Measurements from ENCODE around the gene IQSEC1. TPM values are rescaled to one million over a fixed set of nuclear protein-coding genes. Genes with fewer than 3 reads are reported as not detected.

The IQSEC1 gene
- total and polyA plus RNA-seq, 9 of the 15 experiments (the other 6 are each of a cell fraction or from before 2014, with no cell fraction given): 0.56 to 39.0 (median 6.8) TPM

DNA sequence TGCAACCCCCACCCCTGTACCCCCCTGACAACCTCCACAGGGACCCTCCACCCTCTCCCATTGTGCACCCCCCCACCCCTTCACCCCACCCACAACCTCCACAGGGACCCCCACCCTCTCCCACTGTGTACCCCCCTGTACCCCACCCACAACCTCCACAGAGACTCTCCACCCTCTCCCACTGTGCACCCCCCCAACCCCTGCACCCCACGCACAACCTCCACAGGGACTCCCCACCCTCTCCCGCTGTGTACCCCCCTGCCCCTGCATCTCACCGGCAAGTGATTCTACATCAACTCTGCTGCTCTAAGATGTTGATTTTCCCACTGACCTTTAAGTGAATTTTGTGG, 180.4 kb downstream of the IQSEC1 start:
- no peak for DNase-seq (ENCODE audit: extremely low read depth in 1 of 4, low spot score in 3 of 4)
- H3K27ac ChIP-seq (ENCODE audit: extremely low read depth, low read depth, low read length): no peak overlapping the region
- no peak for TF ChIP-seq EZH2 (IDR thresholded peaks at IDR 0.05; ENCODE audit: borderline replicate concordance, low read depth, low read length)
- TF ChIP-seq, protein P1, sequence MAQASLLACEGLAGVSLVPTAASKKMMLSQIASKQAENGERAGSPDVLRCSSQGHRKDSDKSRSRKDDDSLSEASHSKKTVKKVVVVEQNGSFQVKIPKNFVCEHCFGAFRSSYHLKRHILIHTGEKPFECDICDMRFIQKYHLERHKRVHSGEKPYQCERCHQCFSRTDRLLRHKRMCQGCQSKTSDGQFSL (CRISPR knock-in tag; IDR thresholded peaks at IDR 0.05): no peak
- TF ChIP-seq, protein P1 (tag; IDR thresholded peaks at IDR 0.05): 0 out of 4 replicates have a peak, but pooled peaks of 1 of the 2 experiments have one; percentile 10
- no peak for ATAC-seq
- H4K20me1 ChIP-seq (replicated peaks; ENCODE audit: control insufficient read depth, insufficient read depth, low read length): peaks cover 4% of the 10 kb centered on the region; the same call in 1 of the 2 replicates
- H3K9ac ChIP-seq (ENCODE audit: insufficient read depth in 1 of 2, low read depth in 2 of 2, low read length in 2 of 2): no peak overlapping the region
- no peak for FAIRE-seq
- intact Hi-C loops (cut with micrococcal nuclease): loop anchor here (1.0 to 5.0 kb wide), 2 partner anchors 36 to 70 kb away; no protein-coding TSS in a partner anchor
- no peak overlapping the region for H3K4me3 ChIP-seq
- H3K79me2 ChIP-seq (ENCODE audit: control insufficient read depth, insufficient read depth, low read length): no peaks in the 10 kb centered on the region
- no peaks in the 10 kb centered on the region for H3K27me3 ChIP-seq (ENCODE audit: control insufficient read depth in 2 of 2, insufficient read depth in 2 of 2, low read length in 2 of 2)
- no peaks in the 10 kb centered on the region for H3K9me1 ChIP-seq (ENCODE audit: control insufficient read depth, insufficient read depth, low read length)
- H3K9me3 ChIP-seq (replicated peaks; ENCODE audit: control insufficient read depth, insufficient read depth, low read depth, low read length): no peaks in the 10 kb centered on the region
- peaks cover 9 to 20% of the 10 kb centered on the region in 2 experiments; a peak in 3 of 5 replicates for H3K4me1 ChIP-seq (replicated peaks in 1 of 2; ENCODE audit: control insufficient read depth in 2 of 2, insufficient read depth in 2 of 2, low read length in 2 of 2)
- H3K36me3 ChIP-seq (ENCODE audit: control insufficient read depth, insufficient read depth, low read length): 0 out of 3 replicates have a peak, but pooled peaks cover 4% of the 10 kb centered on the region
- in situ Hi-C loops (cut with MboI): loop anchor here (25.0 kb wide), 1 partner anchor 756 kb away; no protein-coding TSS in a partner anchor
- H2AFZ ChIP-seq (ENCODE audit: low read depth, low read length): no peak overlapping the region
- 18% methylated on average over 2 of the region's 3 CpGs for WGBS (ENCODE audit: insufficient coverage, low coverage, missing lambda C conversion rate)
- BruUV-seq (replicated peaks): no TSS peak
- ChIA-PET CTCF (ENCODE audit: low intra/inter-chr PET ratio) (interaction anchor here (1.4 to 2.8 kb wide), 4 partner anchors 24 to 757 kb away, joined by 5 to 42 read pairs (median 8); no protein-coding TSS in a partner anchor), POLR2A (interaction anchor here (0.6 kb wide), 1 partner anchor 13 kb away, joined by 4 read pairs; no protein-coding TSS in a partner anchor)
- H3K4me2 ChIP-seq (ENCODE audit: insufficient read depth, low read length): no peak overlapping the region
